HepG2 (cell line): ENCODE results near the gene MAN2A1. TPM values are rescaled to one million over a fixed set of nuclear protein-coding genes. Genes with fewer than 3 reads are reported as not detected.

Source experiments
- ELF3 ChIP-seq: IDR thresholded peaks from 2 replicates; pipeline ENCODE4 v1.6.1; 2016; ENCODE audit warnings: missing genetic modification reagents, missing compliant biosample characterization
- ESRRA ChIP-seq: sonication (generic); formaldehyde crosslinking; IDR thresholded peaks from 2 replicates; pipeline ENCODE4 v1.5.1; 2020; ENCODE audit warnings: mild to moderate bottlenecking, low read depth, missing genetic modification reagents
- HNRNPK ChIP-seq: fragments of 200-400 bp; formaldehyde crosslinking; IDR thresholded peaks from 2 replicates; pipeline ENCODE4 v1.6.1; 2018; ENCODE audit warnings: low read length, low read depth, moderate library complexity, mild to moderate bottlenecking; ENCODE audit not compliant: poor library complexity, severe bottlenecking
- HOXA5 ChIP-seq: sonication (generic); formaldehyde crosslinking; IDR thresholded peaks from 2 replicates; pipeline ENCODE4 v1.4.0; 2020; ENCODE audit warnings: missing genetic modification reagents
- KLF9 ChIP-seq: IDR thresholded peaks from 2 replicates; pipeline ENCODE4 v1.6.1; 2016; ENCODE audit warnings: low read depth
- LCORL ChIP-seq, 2 experiments: fragments of 450-650 bp in 1 of 2; sonication (generic) in 1 of 2; formaldehyde crosslinking in 1 of 2; IDR thresholded peaks; 2 replicates each; pipeline versions ENCODE4 v1.5.0 to v1.6.1; 2017 to 2020; ENCODE audit warnings: antibody characterized with exemption in 1 of 2, missing genetic modification reagents in 1 of 2
- MED1 ChIP-seq: sonication (generic); formaldehyde crosslinking; IDR thresholded peaks from 2 replicates; pipeline ENCODE4 v1.4.0; 2020; ENCODE audit warnings: missing genetic modification reagents
- MXI1 ChIP-seq: IDR thresholded peaks from 3 replicates; pipeline ENCODE4 v1.6.1; 2012; ENCODE audit warnings: low read depth, low read length, inconsistent platforms, borderline replicate concordance
- SOX6 ChIP-seq, 2 experiments: fragments of 450-650 bp in 1 of 2; sonication (generic) in 1 of 2; formaldehyde crosslinking in 1 of 2; IDR thresholded peaks; 2 replicates each; pipeline versions ENCODE4 v1.4.0 to v1.6.1; 2017 to 2020; ENCODE audit warnings: antibody characterized with exemption in 1 of 2, mild to moderate bottlenecking in 1 of 2, missing genetic modification reagents in 1 of 2
- SP1 ChIP-seq, 2 experiments: fragments of 450-650 bp in 1 of 2; sonication (generic) in 1 of 2; formaldehyde crosslinking in 1 of 2; IDR thresholded peaks; 2 replicates each; pipeline versions ENCODE4 v1.4.0 to v1.6.1; 2016 to 2020; ENCODE audit warnings: missing genetic modification reagents in 1 of 2
- YEATS2 ChIP-seq: sonication (generic); formaldehyde crosslinking; IDR thresholded peaks from 2 replicates; pipeline ENCODE4 v1.4.0; 2020; ENCODE audit warnings: missing genetic modification reagents, borderline replicate concordance
- ZBTB20 ChIP-seq: sonication (generic); formaldehyde crosslinking; IDR thresholded peaks from 2 replicates; pipeline ENCODE4 v1.8.1; 2023; ENCODE audit warnings: missing genetic modification reagents, low read depth, mild to moderate bottlenecking, borderline replicate concordance
- ZBTB7B ChIP-seq: sonication (generic); formaldehyde crosslinking; IDR thresholded peaks from 2 replicates; pipeline ENCODE4 v1.4.0; 2020; ENCODE audit warnings: missing genetic modification reagents
- ZKSCAN8 ChIP-seq: IDR thresholded peaks from 2 replicates; pipeline ENCODE4 v1.6.1; 2016; ENCODE audit warnings: borderline replicate concordance, missing genetic modification reagents, missing compliant biosample characterization
- ZSCAN9 ChIP-seq: IDR thresholded peaks from 2 replicates; pipeline ENCODE4 v1.6.1; 2016; ENCODE audit warnings: borderline replicate concordance
- polyA plus RNA-seq, 8 experiments: library from polyadenylated mRNA; depleted of rRNA in 3 of 8; stranded (reverse) in 7 of 8; unstranded in 1 of 8; fragments of >200 nt; fragmentation: Illumina TruSeq in 4 of 8; extraction: Trizol in 4 of 8; gene quantifications; 2 replicates each; pipeline versions ENCODE4 v1.2.1 to v1.2.3, GENCODE V29; 2011 to 2016; ENCODE audit warnings: low read depth in 4 of 8, missing spikeins in 1 of 8, mixed read lengths in 1 of 8; ENCODE audit not compliant: insufficient read depth in 1 of 8
- total RNA-seq, 5 experiments: library from RNA; depleted of rRNA; stranded (reverse); fragments of >200 nt; fragmentation: Illumina TruSeq; extraction: Trizol; gene quantifications; 2 replicates each; pipeline ENCODE4 v1.2.3, GENCODE V29; 2016; ENCODE audit warnings: low read depth in 1 of 5
- TF ChIP-seq, protein P1 (sequence below): IDR thresholded peaks from 2 replicates; pipeline ENCODE4 v1.6.1; 2016; ENCODE audit warnings: missing biosample characterization, missing genetic modification reagents, low read depth
- TF ChIP-seq, protein P2 (sequence below): sonication (generic); formaldehyde crosslinking; IDR thresholded peaks from 2 replicates; pipeline ENCODE4 v1.4.0; 2020; ENCODE audit warnings: missing genetic modification reagents; ENCODE audit errors: not compliant biosample characterization
- TF ChIP-seq, protein P3 (sequence below): IDR thresholded peaks from 2 replicates; pipeline ENCODE4 v1.6.1; 2016; ENCODE audit warnings: low read depth, control low read depth
- TF ChIP-seq, protein P4 (sequence below): sonication (generic); formaldehyde crosslinking; IDR thresholded peaks from 2 replicates; pipeline ENCODE4 v1.4.0; 2020; ENCODE audit warnings: missing genetic modification reagents, borderline replicate concordance
- TF ChIP-seq, protein P5 (sequence below): sonication (generic); formaldehyde crosslinking; conservative IDR thresholded peaks from 2 replicates; pipeline ENCODE4 v1.8.1; 2023; ENCODE audit warnings: missing genetic modification reagents

MAN2A1 gene
- total and polyA plus RNA-seq, 2 of the 13 experiments (the other 11 are each of a cell fraction or from before 2014, with no cell fraction given): 56.2 to 80.5 TPM

DNA sequence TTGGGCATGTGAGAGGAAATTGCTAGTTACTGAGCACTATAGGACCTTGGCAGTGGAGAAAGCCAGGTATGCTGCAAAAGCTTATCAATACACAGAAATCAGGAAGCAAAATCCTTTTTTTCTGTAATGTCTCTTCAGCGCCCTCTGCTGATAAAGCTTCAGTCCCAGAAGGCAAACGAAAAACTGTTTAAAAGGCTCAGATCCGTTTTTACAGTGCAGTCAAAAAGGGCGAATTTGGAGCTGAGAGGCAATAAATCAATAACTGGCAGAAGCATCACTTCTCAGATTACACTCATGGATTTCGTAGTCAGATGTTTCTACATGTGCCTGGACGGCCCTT is 1.1 kb upstream of the MAN2A1 start (continued):
- TF ChIP-seq LCORL (IDR thresholded peaks at IDR 0.05): no peak
- peak; percentile 9; the same call in 1 of the 2 replicates for TF ChIP-seq LCORL (CRISPR knock-in tag; IDR thresholded peaks at IDR 0.05)
- TF ChIP-seq KLF9 (CRISPR knock-in tag): 0 out of 2 replicates have a peak, but pooled peaks have one; percentile 8
- peak; percentile 10; the same call in 1 of the 2 replicates for TF ChIP-seq MED1
- 0 out of 2 replicates have a peak, but pooled peaks have one; percentile 24 for TF ChIP-seq ZBTB20 (CRISPR knock-in tag)
- TF ChIP-seq, protein P1, sequence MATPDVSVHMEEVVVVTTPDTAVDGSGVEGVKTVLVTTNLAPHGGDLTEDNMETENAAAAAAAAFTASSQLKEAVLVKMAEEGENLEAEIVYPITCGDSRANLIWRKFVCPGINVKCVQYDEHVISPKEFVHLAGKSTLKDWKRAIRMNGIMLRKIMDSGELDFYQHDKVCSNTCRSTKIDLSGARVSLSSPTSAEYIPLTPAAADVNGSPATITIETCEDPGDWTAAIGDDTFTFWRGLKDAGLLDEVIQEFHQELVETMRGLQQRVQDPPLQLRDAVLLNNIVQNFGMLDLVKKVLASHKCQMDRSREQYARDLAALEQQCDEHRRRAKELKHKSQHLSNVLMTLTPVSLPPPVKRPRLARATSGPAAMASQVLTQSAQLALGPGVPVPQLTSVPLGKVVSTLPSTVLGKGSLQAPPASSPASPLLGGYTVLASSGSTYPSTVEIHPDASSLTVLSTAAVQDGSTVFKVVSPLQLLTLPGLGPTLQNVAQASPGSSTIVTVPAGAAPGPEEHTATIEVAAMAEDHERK (CRISPR knock-in tag): no peak
- TF ChIP-seq, protein P2, sequence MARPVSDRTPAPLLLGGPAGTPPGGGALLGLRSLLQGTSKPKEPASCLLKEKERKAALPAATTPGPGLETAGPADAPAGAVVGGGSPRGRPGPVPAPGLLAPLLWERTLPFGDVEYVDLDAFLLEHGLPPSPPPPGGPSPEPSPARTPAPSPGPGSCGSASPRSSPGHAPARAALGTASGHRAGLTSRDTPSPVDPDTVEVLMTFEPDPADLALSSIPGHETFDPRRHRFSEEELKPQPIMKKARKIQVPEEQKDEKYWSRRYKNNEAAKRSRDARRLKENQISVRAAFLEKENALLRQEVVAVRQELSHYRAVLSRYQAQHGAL (CRISPR knock-in tag): no peak
- peak; percentile 83; the same call in 1 of the 2 replicates for TF ChIP-seq ELF3
- TF ChIP-seq ZSCAN9 (CRISPR knock-in tag): no peak
- TF ChIP-seq HNRNPK: no peak
- TF ChIP-seq YEATS2 (CRISPR knock-in tag): peak; percentile 41; the same call in 1 of the 2 replicates
- TF ChIP-seq ESRRA (CRISPR knock-in tag): peak; percentile 35; the same call in 1 of the 2 replicates
- TF ChIP-seq ZBTB7B: no peak; the same call in 1 of the 2 replicates
- TF ChIP-seq HOXA5 (CRISPR knock-in tag): peak; percentile 6; the same call in 1 of the 2 replicates
- TF ChIP-seq, protein P3, sequence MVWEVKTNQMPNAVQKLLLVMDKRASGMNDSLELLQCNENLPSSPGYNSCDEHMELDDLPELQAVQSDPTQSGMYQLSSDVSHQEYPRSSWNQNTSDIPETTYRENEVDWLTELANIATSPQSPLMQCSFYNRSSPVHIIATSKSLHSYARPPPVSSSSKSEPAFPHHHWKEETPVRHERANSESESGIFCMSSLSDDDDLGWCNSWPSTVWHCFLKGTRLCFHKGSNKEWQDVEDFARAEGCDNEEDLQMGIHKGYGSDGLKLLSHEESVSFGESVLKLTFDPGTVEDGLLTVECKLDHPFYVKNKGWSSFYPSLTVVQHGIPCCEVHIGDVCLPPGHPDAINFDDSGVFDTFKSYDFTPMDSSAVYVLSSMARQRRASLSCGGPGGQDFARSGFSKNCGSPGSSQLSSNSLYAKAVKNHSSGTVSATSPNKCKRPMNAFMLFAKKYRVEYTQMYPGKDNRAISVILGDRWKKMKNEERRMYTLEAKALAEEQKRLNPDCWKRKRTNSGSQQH (CRISPR knock-in tag): no peak; the same call in 1 of the 2 replicates
- no peak for TF ChIP-seq SP1 (IDR thresholded peaks at IDR 0.05)
- TF ChIP-seq SP1 (CRISPR knock-in tag; IDR thresholded peaks at IDR 0.05): no peak
- no peak for TF ChIP-seq SOX6 (IDR thresholded peaks at IDR 0.05)
- TF ChIP-seq SOX6 (CRISPR knock-in tag; IDR thresholded peaks at IDR 0.05): peak; percentile 50; the same call in 1 of the 2 replicates
- TF ChIP-seq, protein P4, sequence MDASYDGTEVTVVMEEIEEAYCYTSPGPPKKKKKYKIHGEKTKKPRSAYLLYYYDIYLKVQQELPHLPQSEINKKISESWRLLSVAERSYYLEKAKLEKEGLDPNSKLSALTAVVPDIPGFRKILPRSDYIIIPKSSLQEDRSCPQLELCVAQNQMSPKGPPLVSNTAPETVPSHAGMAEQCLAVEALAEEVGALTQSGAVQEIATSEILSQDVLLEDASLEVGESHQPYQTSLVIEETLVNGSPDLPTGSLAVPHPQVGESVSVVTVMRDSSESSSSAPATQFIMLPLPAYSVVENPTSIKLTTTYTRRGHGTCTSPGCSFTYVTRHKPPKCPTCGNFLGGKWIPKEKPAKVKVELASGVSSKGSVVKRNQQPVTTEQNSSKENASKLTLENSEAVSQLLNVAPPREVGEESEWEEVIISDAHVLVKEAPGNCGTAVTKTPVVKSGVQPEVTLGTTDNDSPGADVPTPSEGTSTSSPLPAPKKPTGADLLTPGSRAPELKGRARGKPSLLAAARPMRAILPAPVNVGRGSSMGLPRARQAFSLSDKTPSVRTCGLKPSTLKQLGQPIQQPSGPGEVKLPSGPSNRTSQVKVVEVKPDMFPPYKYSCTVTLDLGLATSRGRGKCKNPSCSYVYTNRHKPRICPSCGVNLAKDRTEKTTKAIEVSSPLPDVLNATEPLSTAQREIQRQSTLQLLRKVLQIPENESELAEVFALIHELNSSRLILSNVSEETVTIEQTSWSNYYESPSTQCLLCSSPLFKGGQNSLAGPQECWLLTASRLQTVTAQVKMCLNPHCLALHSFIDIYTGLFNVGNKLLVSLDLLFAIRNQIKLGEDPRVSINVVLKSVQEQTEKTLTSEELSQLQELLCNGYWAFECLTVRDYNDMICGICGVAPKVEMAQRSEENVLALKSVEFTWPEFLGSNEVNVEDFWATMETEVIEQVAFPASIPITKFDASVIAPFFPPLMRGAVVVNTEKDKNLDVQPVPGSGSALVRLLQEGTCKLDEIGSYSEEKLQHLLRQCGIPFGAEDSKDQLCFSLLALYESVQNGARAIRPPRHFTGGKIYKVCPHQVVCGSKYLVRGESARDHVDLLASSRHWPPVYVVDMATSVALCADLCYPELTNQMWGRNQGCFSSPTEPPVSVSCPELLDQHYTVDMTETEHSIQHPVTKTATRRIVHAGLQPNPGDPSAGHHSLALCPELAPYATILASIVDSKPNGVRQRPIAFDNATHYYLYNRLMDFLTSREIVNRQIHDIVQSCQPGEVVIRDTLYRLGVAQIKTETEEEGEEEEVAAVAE (CRISPR knock-in tag): 0 out of 2 replicates have a peak, but pooled peaks have one; percentile 13
- TF ChIP-seq MXI1: peak; percentile 25; the same call in 1 of the 3 replicates
- TF ChIP-seq ZKSCAN8 (CRISPR knock-in tag): peak; percentile 1; the same call in 1 of the 2 replicates
- TF ChIP-seq, protein P5, sequence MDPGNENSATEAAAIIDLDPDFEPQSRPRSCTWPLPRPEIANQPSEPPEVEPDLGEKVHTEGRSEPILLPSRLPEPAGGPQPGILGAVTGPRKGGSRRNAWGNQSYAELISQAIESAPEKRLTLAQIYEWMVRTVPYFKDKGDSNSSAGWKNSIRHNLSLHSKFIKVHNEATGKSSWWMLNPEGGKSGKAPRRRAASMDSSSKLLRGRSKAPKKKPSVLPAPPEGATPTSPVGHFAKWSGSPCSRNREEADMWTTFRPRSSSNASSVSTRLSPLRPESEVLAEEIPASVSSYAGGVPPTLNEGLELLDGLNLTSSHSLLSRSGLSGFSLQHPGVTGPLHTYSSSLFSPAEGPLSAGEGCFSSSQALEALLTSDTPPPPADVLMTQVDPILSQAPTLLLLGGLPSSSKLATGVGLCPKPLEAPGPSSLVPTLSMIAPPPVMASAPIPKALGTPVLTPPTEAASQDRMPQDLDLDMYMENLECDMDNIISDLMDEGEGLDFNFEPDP (CRISPR knock-in tag): no peak
